HG03097 (cell line): Measurements from ENCODE around the gene DMD.

Experiments used
- ATAC-seq: cut with Tn5 transposase; IDR thresholded peaks from one replicate; pipeline ENCODE4 v1.9.1; 2021; ENCODE audit not compliant: unreplicated experiment, low FRiP score

DMD gene

GRCh38 chrX:31811106-31811505 lies 1400.2 kb downstream of the DMD start:
- ATAC-seq: no peak

GRCh38 chrX:31808357-31808756 lies 1403.0 kb downstream of the DMD start:
- no peak for ATAC-seq

- no peak for ATAC-seq
Observed at GRCh38 chrX:31807165-31807564, 1404.2 kb downstream of the DMD start.

- no peak for ATAC-seq
Observed at GRCh38 chrX:31805781-31806180, 1405.6 kb downstream of the DMD start.

GRCh38 chrX:31800219-31800618 lies 1411.1 kb downstream of the DMD start:
- no peak for ATAC-seq

GRCh38 chrX:31796624-31797023 lies 1414.7 kb downstream of the DMD start:
- ATAC-seq: no peak

- no peak for ATAC-seq
Observed at GRCh38 chrX:31747411-31747810, 1463.9 kb downstream of the DMD start.

- ATAC-seq: no peak
Observed at GRCh38 chrX:31743004-31743403, 1468.3 kb downstream of the DMD start.

- no peak for ATAC-seq
Observed at GRCh38 chrX:31717474-31717873, 1493.9 kb downstream of the DMD start.

- ATAC-seq: no peak
Observed at GRCh38 chrX:31715675-31716074, 1495.7 kb downstream of the DMD start.

- ATAC-seq: no peak
Observed at GRCh38 chrX:31714797-31715196, 1496.6 kb downstream of the DMD start.

GRCh38 chrX:31713120-31713519 lies 1498.2 kb downstream of the DMD start:
- ATAC-seq: no peak

- no peak for ATAC-seq
Observed at GRCh38 chrX:31711166-31711565, 1500.2 kb downstream of the DMD start.

- ATAC-seq: no peak
Observed at GRCh38 chrX:31708116-31708515, 1503.2 kb downstream of the DMD start.

GRCh38 chrX:31706466-31706865 lies 1504.9 kb downstream of the DMD start:
- no peak for ATAC-seq

GRCh38 chrX:31705816-31706215 lies 1505.5 kb downstream of the DMD start:
- no peak for ATAC-seq

- no peak for ATAC-seq
Observed at GRCh38 chrX:31704938-31705337, 1506.4 kb downstream of the DMD start.

GRCh38 chrX:31702222-31702621 lies 1509.1 kb downstream of the DMD start:
- no peak for ATAC-seq

- ATAC-seq: no peak
Observed at GRCh38 chrX:31697294-31697916, 1513.9 kb downstream of the DMD start.

- no peak for ATAC-seq
Observed at GRCh38 chrX:31679861-31680260, 1531.5 kb downstream of the DMD start.

- ATAC-seq: no peak
Observed at GRCh38 chrX:31670245-31670644, 1541.1 kb downstream of the DMD start.

GRCh38 chrX:31665454-31665853 lies 1545.9 kb downstream of the DMD start:
- ATAC-seq: no peak

- ATAC-seq: no peak
Observed at GRCh38 chrX:31663172-31663571, 1548.2 kb downstream of the DMD start.
